Endodermal cell (in vitro differentiated cells): ENCODE data around the gene RBM34. TPM values are rescaled to one million over a fixed set of nuclear protein-coding genes. Genes with fewer than 3 reads are reported as not detected.
A peak's percentile ranks its signal among the peaks of the same experiment; 100 is the strongest.

Experiments used
- DNase-seq: peaks from one replicate; pipeline ENCODE4 v3.0.0-alpha.2; 2017
- H3K27ac ChIP-seq: 2 replicates; pipeline ENCODE4 v1.5.1; 2013; ENCODE audit warnings: mild to moderate bottlenecking, low read depth, low read length, moderate library complexity
- H3K27me3 ChIP-seq: 2 replicates; pipeline ENCODE4 v1.6.1; 2013; ENCODE audit warnings: mild to moderate bottlenecking, low read length, moderate library complexity; ENCODE audit not compliant: insufficient read depth, control insufficient read depth, poor library complexity, severe bottlenecking
- H3K36me3 ChIP-seq: 2 replicates; pipeline ENCODE4 v1.7.0; 2013; ENCODE audit warnings: mild to moderate bottlenecking, low read length, moderate library complexity; ENCODE audit not compliant: control insufficient read depth, insufficient read depth
- H3K4me1 ChIP-seq: one replicate; pipeline ENCODE4 v1.7.0; 2013; ENCODE audit warnings: low read length; ENCODE audit not compliant: control insufficient read depth, insufficient read depth
- H3K4me3 ChIP-seq: 2 replicates; pipeline ENCODE4 v1.5.1; 2013; ENCODE audit warnings: mild to moderate bottlenecking, low read length, moderate library complexity
- H3K9ac ChIP-seq: 2 replicates; pipeline ENCODE4 v1.6.1; 2013; ENCODE audit warnings: mild to moderate bottlenecking, low read length, moderate library complexity; ENCODE audit not compliant: poor library complexity, severe bottlenecking; ENCODE audit errors: extremely low read depth
- H3K9me3 ChIP-seq: 2 replicates; pipeline ENCODE4 v1.6.1; 2013; ENCODE audit warnings: mild to moderate bottlenecking, low read length, moderate library complexity; ENCODE audit not compliant: control insufficient read depth
- H3K27ac Mint-ChIP-seq: 2 replicates; pipeline ENCODE4 v1.8.0; 2020; ENCODE audit warnings: mixed read lengths
- H3K27me3 Mint-ChIP-seq: 2 replicates; pipeline ENCODE4 v1.8.0; 2021; ENCODE audit warnings: mild to moderate bottlenecking, mixed read lengths; ENCODE audit not compliant: insufficient read depth
- H3K36me3 Mint-ChIP-seq: 2 replicates; pipeline ENCODE4 v1.8.0; 2020; ENCODE audit warnings: low read depth, mixed read lengths
- H3K4me1 Mint-ChIP-seq: 2 replicates; pipeline ENCODE4 v1.8.0; 2020; ENCODE audit warnings: mixed read lengths
- H3K4me3 Mint-ChIP-seq: 2 replicates; pipeline ENCODE4 v1.8.0; 2020; ENCODE audit warnings: mild to moderate bottlenecking, moderate library complexity, mixed read lengths
- H3K9me3 Mint-ChIP-seq: 2 replicates; pipeline ENCODE4 v1.8.0; 2020; ENCODE audit warnings: mild to moderate bottlenecking, mixed read lengths
- CTCF ChIP-seq: fragments of 200-600 bp; sonication (generic); conservative IDR thresholded peaks from 2 replicates; pipeline ENCODE4 v1.5.0; 2021; ENCODE audit warnings: antibody characterized with exemption, mild to moderate bottlenecking
- WGBS, 2 experiments: methylation state at CpG; one replicate each; pipeline versions ENCODE4 v1.1.5 to v1.1.7; 2013; ENCODE audit warnings: missing lambda C conversion rate in 2 of 2, mixed read lengths in 1 of 2; ENCODE audit not compliant: insufficient coverage in 1 of 2, insufficient read length in 1 of 2; 5-methylcytosine and 5-hydroxymethylcytosine counted together
- total RNA-seq, 2 donors: library from RNA; stranded (reverse); fragmentation: NEBNext Ultra II Directional in 1 of 2; extraction: Animal tissue kit (Norgen Biotek cat#: 25700) in 1 of 2; gene quantifications; 2 replicates in 1 of 2; 3 replicates in 1 of 2; pipeline ENCODE4 v1.2.1, GENCODE V29; 2021

RBM34 gene
- total RNA-seq, 2 donors from 2014 or later = 104 to 127 TPM

GRCh38 chr1:235139315-235139714 is 21.7 kb downstream of the RBM34 start:
- Histone ChIP-seq H3K27me3 (no peaks in the 10 kb centered on the region), H3K27ac (no peak overlapping the region), H3K9me3 (peaks cover 6% of the 10 kb centered on the region), H3K4me1 (no peaks in the 10 kb centered on the region), H3K36me3 (peaks cover 80% of the 10 kb centered on the region), H3K9ac (no peak overlapping the region), H3K4me3 (no peak overlapping the region)
- Mint-ChIP-seq H3K27ac (peak overlapping the region; percentile 32), H3K4me3 (no peak overlapping the region), H3K4me1 (no peaks in the 10 kb centered on the region), H3K36me3 (peaks cover 91% of the 10 kb centered on the region), H3K27me3 (no peaks in the 10 kb centered on the region), H3K9me3 (peaks cover 6% of the 10 kb centered on the region)
- WGBS, 2 experiments = 97% methylated on average over 5 of the region's 5 CpGs
- no peak for DNase-seq
- no peak for TF ChIP-seq CTCF

- DNase-seq = no peak
- Mint-ChIP-seq H3K27ac (no peak overlapping the region), H3K36me3 (peaks cover 92% of the 10 kb centered on the region), H3K4me1 (no peaks in the 10 kb centered on the region), H3K4me3 (no peak overlapping the region), H3K9me3 (peaks cover 6% of the 10 kb centered on the region), H3K27me3 (no peaks in the 10 kb centered on the region)
- Histone ChIP-seq H3K9me3 (peaks cover 6% of the 10 kb centered on the region), H3K9ac (no peak overlapping the region), H3K4me3 (no peak overlapping the region), H3K27ac (peak overlapping the region; percentile 17), H3K27me3 (no peaks in the 10 kb centered on the region), H3K4me1 (no peaks in the 10 kb centered on the region), H3K36me3 (peaks cover 80% of the 10 kb centered on the region)
- no peak for TF ChIP-seq CTCF
- 80 to 88% methylated on average over 2 of the region's 2 CpGs for WGBS, 2 experiments
Measured at GRCh38 chr1:235138821-235139220, 22.2 kb downstream of the RBM34 start.

- H3K36me3 Mint-ChIP-seq = peaks cover 89% of the 10 kb centered on the region
- H3K9me3 Mint-ChIP-seq = peaks cover 6% of the 10 kb centered on the region
- no peak for DNase-seq
- WGBS, 2 experiments = 98% methylated on average over 3 to 4 of the region's 4 CpGs
- H3K27me3 Mint-ChIP-seq = no peaks in the 10 kb centered on the region
- H3K27ac Mint-ChIP-seq = no peak overlapping the region
- peaks cover 83% of the 10 kb centered on the region for H3K36me3 ChIP-seq
- peaks cover 7% of the 10 kb centered on the region for H3K4me1 ChIP-seq
- H3K27me3 ChIP-seq = no peaks in the 10 kb centered on the region
- no peak overlapping the region for H3K4me3 ChIP-seq
- no peak overlapping the region for H3K9ac ChIP-seq
- TF ChIP-seq CTCF = no peak
- no peaks in the 10 kb centered on the region for H3K9me3 ChIP-seq
- peaks cover 16% of the 10 kb centered on the region for H3K4me1 Mint-ChIP-seq
- no peak overlapping the region for H3K4me3 Mint-ChIP-seq
- no peak overlapping the region for H3K27ac ChIP-seq
Measured at GRCh38 chr1:235136111-235136510, 24.9 kb downstream of the RBM34 start.
